SK-N-SH (cell line): Measurements from ENCODE around the gene ZNF91. TPM values are rescaled to one million over a fixed set of nuclear protein-coding genes. Genes with fewer than 3 reads are reported as not detected.

ENCODE experiments used
- CTCF ChIA-PET: fragments of 300-600, 350-600 bp; formaldehyde crosslinking; extraction: SDS; loops from one replicate; lab custom pipeline; 2021; lab: Yijun Ruan, JAX
- POLR2A ChIA-PET: fragments of 350-600 bp; sonication (Branson Sonifier 250); formaldehyde crosslinking; extraction: SDS; loops from one replicate; lab custom pipeline; 2020; ENCODE audit warnings: antibody characterized with exemption, inconsistent platforms; lab: Yijun Ruan, JAX
- DNase-seq: peaks from one replicate; pipeline ENCODE4 v3.0.0; 2012
- H2AFZ ChIP-seq: fragments of 200-600 bp; sonication (generic); 2 replicates; pipeline ENCODE4 v1.8.1; 2016; ENCODE audit warnings: antibody characterized with exemption, mild to moderate bottlenecking, low read depth
- H3F3A ChIP-seq: fragments of 200-600 bp; sonication (generic); replicated peaks from 2 replicates; pipeline ENCODE3; 2016; ENCODE audit warnings: antibody characterized with exemption, mild to moderate bottlenecking; ENCODE audit not compliant: insufficient read depth
- H3K27ac ChIP-seq, 2 experiments: fragments of 200-500 bp in 1 of 2; fragments of 200-600 bp in 1 of 2; sonication (Bioruptor generic) in 1 of 2; sonication (generic), shearing (Covaris generic) in 1 of 2; 2 replicates each; pipeline versions ENCODE4 v1.5.1 to v1.6.1; 2014 to 2016; ENCODE audit warnings: low read depth in 2 of 2, inconsistent platforms in 1 of 2, low read length in 1 of 2, mild to moderate bottlenecking in 1 of 2, mixed read lengths in 1 of 2
- H3K27me3 ChIP-seq: fragments of 200-600 bp; sonication (generic), shearing (Covaris generic); 2 replicates; pipeline ENCODE4 v1.6.1; 2016; ENCODE audit warnings: mixed run types; ENCODE audit not compliant: insufficient read depth
- H3K36me3 ChIP-seq, 2 experiments: fragments of 200-500 bp in 1 of 2; fragments of 200-600 bp in 1 of 2; sonication (Bioruptor generic) in 1 of 2; sonication (generic) in 1 of 2; replicated peaks in 1 of 2; 2 replicates each; pipeline versions ENCODE3 to v1.5.1; 2014 to 2016; ENCODE audit warnings: low read length in 1 of 2, mild to moderate bottlenecking in 1 of 2; ENCODE audit not compliant: insufficient read depth in 2 of 2, control insufficient read depth in 1 of 2
- H3K4me1 ChIP-seq, 2 experiments: fragments of 200-500 bp in 1 of 2; fragments of 200-600 bp in 1 of 2; sonication (Bioruptor generic) in 1 of 2; sonication (generic), shearing (Covaris generic) in 1 of 2; 2 replicates each; pipeline versions ENCODE4 v1.5.1 to v1.6.1; 2014 to 2016; ENCODE audit warnings: low read depth in 1 of 2, low read length in 1 of 2, mixed run types in 1 of 2; ENCODE audit not compliant: insufficient read depth in 2 of 2, control insufficient read depth in 1 of 2
- H3K4me2 ChIP-seq: fragments of 200-600 bp; sonication (generic), shearing (Covaris generic); 2 replicates; pipeline ENCODE4 v1.6.1; 2017; ENCODE audit warnings: mixed run types
- H3K4me3 ChIP-seq, 2 experiments: fragments of 200-500 bp in 1 of 2; fragments of 200-600 bp in 1 of 2; sonication (Bioruptor generic) in 1 of 2; sonication (generic), shearing (Covaris generic) in 1 of 2; 2 replicates each; pipeline versions ENCODE4 v1.5.1 to v1.8.1; 2014 to 2016; ENCODE audit warnings: low read depth in 2 of 2, inconsistent platforms in 1 of 2, low read length in 1 of 2, mild to moderate bottlenecking in 1 of 2, mixed read lengths in 1 of 2, moderate library complexity in 1 of 2
- H3K79me2 ChIP-seq: fragments of 200-600 bp; sonication (generic); 2 replicates; pipeline ENCODE4 v1.8.1; 2017; ENCODE audit warnings: mild to moderate bottlenecking; ENCODE audit not compliant: insufficient read depth
- H3K9ac ChIP-seq: fragments of 200-600 bp; sonication (generic); 2 replicates; pipeline ENCODE4 v1.6.1; 2017; ENCODE audit warnings: mixed run types
- H3K9me2 ChIP-seq: fragments of 200-600 bp; sonication (generic); 2 replicates; pipeline ENCODE4 v1.6.1; 2017; ENCODE audit warnings: mixed run types
- H3K9me3 ChIP-seq: fragments of 200-600 bp; sonication (generic); 2 replicates; pipeline ENCODE4 v1.6.1; 2017; ENCODE audit warnings: mixed run types, mild to moderate bottlenecking, moderate library complexity
- H4K20me1 ChIP-seq: fragments of 200-600 bp; sonication (generic); 2 replicates; pipeline ENCODE4 v1.6.1; 2017; ENCODE audit warnings: mild to moderate bottlenecking, mixed run types; ENCODE audit not compliant: insufficient read depth
- CTCF ChIP-seq: fragments of 200-600 bp; sonication (generic); IDR thresholded peaks from 2 replicates; pipeline ENCODE4 v1.6.1; 2017; ENCODE audit warnings: antibody characterized with exemption, mild to moderate bottlenecking, moderate library complexity
- ELF1 ChIP-seq: IDR thresholded peaks from 2 replicates; pipeline ENCODE4 v1.4.0; 2012
- FOXJ3 ChIP-seq: sonication (generic); formaldehyde crosslinking; IDR thresholded peaks from 2 replicates; pipeline ENCODE4 v1.5.1; 2020; ENCODE audit warnings: mild to moderate bottlenecking, missing genetic modification reagents
- GABPA ChIP-seq: IDR thresholded peaks from 2 replicates; pipeline ENCODE4 v1.4.0; 2012; ENCODE audit warnings: low read depth, mild to moderate bottlenecking
- JUND ChIP-seq: IDR thresholded peaks from 2 replicates; pipeline ENCODE4 v1.4.0; 2012
- MEF2A ChIP-seq: IDR thresholded peaks from 2 replicates; pipeline ENCODE4 v1.4.0; 2012; ENCODE audit warnings: low read depth, borderline replicate concordance
- NFIC ChIP-seq: IDR thresholded peaks from 2 replicates; pipeline ENCODE4 v1.4.0; 2012; ENCODE audit warnings: borderline replicate concordance
- RCOR1 ChIP-seq: fragments of 150-350 bp; IDR thresholded peaks from 2 replicates; pipeline ENCODE4 v1.6.1; 2017; ENCODE audit warnings: antibody characterized with exemption, low read length
- REST ChIP-seq: IDR thresholded peaks from 2 replicates; pipeline ENCODE4 v1.6.1; 2012; ENCODE audit warnings: mild to moderate bottlenecking, low read depth, low read length, moderate library complexity
- RXRA ChIP-seq: IDR thresholded peaks from 2 replicates; pipeline ENCODE4 v1.4.0; 2012; ENCODE audit warnings: low read depth, mild to moderate bottlenecking, borderline replicate concordance
- SIN3A ChIP-seq: IDR thresholded peaks from 2 replicates; pipeline ENCODE4 v1.6.1; 2012; ENCODE audit warnings: low read depth, mild to moderate bottlenecking, low read length, moderate library complexity, borderline replicate concordance
- SMC3 ChIP-seq: IDR thresholded peaks from 2 replicates; pipeline ENCODE4 v1.6.1; 2012; ENCODE audit warnings: low read depth, low read length, improper control_type of control experiment
- TAF1 ChIP-seq: IDR thresholded peaks from 2 replicates; pipeline ENCODE4 v1.6.1; 2012; ENCODE audit warnings: low read depth, mild to moderate bottlenecking, low read length, moderate library complexity, borderline replicate concordance
- TCF12 ChIP-seq: IDR thresholded peaks from 2 replicates; pipeline ENCODE4 v1.4.0; 2012
- USF1 ChIP-seq: IDR thresholded peaks from 2 replicates; pipeline ENCODE4 v1.4.0; 2012; ENCODE audit warnings: low read depth, borderline replicate concordance
- USF2 ChIP-seq: fragments of 150-350 bp; IDR thresholded peaks from 2 replicates; pipeline ENCODE4 v1.6.1; 2017; ENCODE audit warnings: antibody characterized with exemption, low read length, low read depth, borderline replicate concordance
- YY1 ChIP-seq: IDR thresholded peaks from 2 replicates; pipeline ENCODE4 v1.4.0; 2012; ENCODE audit warnings: low read depth, mild to moderate bottlenecking
- ZBTB33 ChIP-seq: IDR thresholded peaks from 2 replicates; pipeline ENCODE4 v1.4.0; 2012; ENCODE audit warnings: low read depth, borderline replicate concordance
- WGBS: methylation state at CpG from one replicate; pipeline ENCODE4 v1.1.6; 2017; ENCODE audit warnings: low lambda C conversion rate; 5-methylcytosine and 5-hydroxymethylcytosine counted together
- polyA plus RNA-seq, 3 experiments: library from polyadenylated mRNA; depleted of rRNA; stranded (reverse); fragments of >200 nt; gene quantifications; 2 replicates each; pipeline ENCODE4 v1.2.3, GENCODE V29; 2012

The ZNF91 gene
- polyA plus RNA-seq, 1 of the 3 experiments (the other 2 are of a cell fraction), result 11.8 TPM

GRCh38 chr19:23346696-23347095 lies 48.6 kb downstream of the ZNF91 start:
- peaks cover 8% of the 10 kb centered on the region for H3K9me3 ChIP-seq
- DNase-seq, result no peak
- TF ChIP-seq USF2 (no peak), MEF2A (no peak), SMC3 (no peak), REST (no peak), FOXJ3 (CRISPR knock-in tag) (no peak), YY1 (no peak), GABPA (no peak), TAF1 (no peak), USF1 (no peak), RCOR1 (no peak), ELF1 (no peak)
- 91% methylated on average over 7 of the region's 7 CpGs for whole genome bisulfite sequencing
- peaks cover 87% of the 10 kb centered on the region for H3K79me2 ChIP-seq
- H3K27ac ChIP-seq, result no peak overlapping the region
- no peak overlapping the region for H2AFZ ChIP-seq
- ChIA-PET CTCF (no interaction called here), POLR2A (no interaction called here)
- H3K36me3 ChIP-seq, result peaks cover 18 to 53% of the 10 kb centered on the region in 2 experiments
- H3K9me2 ChIP-seq, result no peaks in the 10 kb centered on the region
- no peak overlapping the region for H3K4me3 ChIP-seq
- H3K27me3 ChIP-seq, result no peaks in the 10 kb centered on the region
- no peaks in the 10 kb centered on the region for H3K4me1 ChIP-seq
- H3F3A ChIP-seq, result peaks cover 13% of the 10 kb centered on the region
- no peaks in the 10 kb centered on the region for H4K20me1 ChIP-seq
- no peak overlapping the region for H3K4me2 ChIP-seq
- H3K9ac ChIP-seq, result no peak overlapping the region

GRCh38 chr19:23345838-23346237 lies 49.4 kb downstream of the ZNF91 start:
- no peak overlapping the region for H2AFZ ChIP-seq
- no peaks in the 10 kb centered on the region for H4K20me1 ChIP-seq
- peaks cover 8% of the 10 kb centered on the region for H3K9me3 ChIP-seq
- no peaks in the 10 kb centered on the region for H3K27me3 ChIP-seq
- no peak for DNase-seq
- no peak overlapping the region for H3K27ac ChIP-seq
- H3K4me2 ChIP-seq, result no peak overlapping the region
- no peak overlapping the region; a peak in 1 of 4 replicates for H3K4me3 ChIP-seq
- TF ChIP-seq TCF12 (no peak), CTCF (no peak; the same call in 1 of the 2 replicates), USF1 (no peak), SIN3A (no peak), YY1 (no peak), MEF2A (no peak), NFIC (no peak), JUND (no peak), RXRA (no peak), ZBTB33 (no peak)
- H3K36me3 ChIP-seq, result peaks cover 19 to 52% of the 10 kb centered on the region in 2 experiments
- CTCF ChIA-PET, result no interaction called here
- H3F3A ChIP-seq, result peaks cover 17% of the 10 kb centered on the region
- H3K4me1 ChIP-seq, result no peaks in the 10 kb centered on the region
- no peaks in the 10 kb centered on the region for H3K9me2 ChIP-seq
- WGBS, result 86% methylated on average over 4 of the region's 4 CpGs
- peaks cover 86% of the 10 kb centered on the region for H3K79me2 ChIP-seq
- H3K9ac ChIP-seq, result no peak overlapping the region
- POLR2A ChIA-PET, result no interaction called here
